HL-60 (cell line): ENCODE measurements around the gene KIF25.

Experiments
- CTCF ChIP-seq: IDR thresholded peaks from one replicate; pipeline ENCODE4 v1.5.1; 2011; ENCODE audit warnings: low read length, control low read depth, inconsistent platforms; ENCODE audit not compliant: insufficient read depth
- GABPA ChIP-seq: IDR thresholded peaks from 2 replicates; pipeline ENCODE4 v1.6.1; 2012; ENCODE audit warnings: low read depth
- POLR2AphosphoS5 ChIP-seq: IDR thresholded peaks from 2 replicates; pipeline ENCODE4 v1.6.1; 2012; ENCODE audit warnings: low read depth
- REST ChIP-seq: IDR thresholded peaks from 2 replicates; pipeline ENCODE4 v1.6.1; 2012; ENCODE audit warnings: low read depth; ENCODE audit not compliant: insufficient replicate concordance
- SPI1 ChIP-seq: IDR thresholded peaks from 2 replicates; pipeline ENCODE4 v1.6.1; 2012; ENCODE audit warnings: low read depth, mild to moderate bottlenecking, borderline replicate concordance

- no peak for TF ChIP-seq CTCF
- no peak for TF ChIP-seq POLR2AphosphoS5
- TF ChIP-seq SPI1, result no peak
- TF ChIP-seq REST, result no peak
- no peak for TF ChIP-seq GABPA
Observed at GRCh38 chr6:167956983-167957492, 40.4 kb upstream of the KIF25 start.
